ENCODE data around the gene CPO.

Gene CPO

GRCh38 chr2:206939340-206939739, at the start of gene CPO:
CPO (plus strand) TSS chr2:206939518; CDS start chr2:206939600, 82 bp downstream.
- no peak within 1 kb of the TSS for H3K27ac ChIP-seq (ENCODE audit: low read depth, low read length)
- H3K27me3 ChIP-seq (ENCODE audit: control insufficient read depth in 1 of 2, insufficient read depth in 2 of 2, low read length in 2 of 2) = no peaks in the 10 kb centered on the region
- no peak within 1 kb of the TSS for H3K4me3 ChIP-seq (ENCODE audit: low read depth in 1 of 2, low read length in 2 of 2)
- no peaks in the 10 kb centered on the region for H3K36me3 ChIP-seq (ENCODE audit: insufficient read depth, low read length)
- H3K4me1 ChIP-seq (ENCODE audit: insufficient read depth, low read length) = peaks cover 6% of the 10 kb centered on the region
- H3K9ac ChIP-seq (ENCODE audit: low read length) = no peak within 1 kb of the TSS
- no peaks in the 10 kb centered on the region for H3K9me3 ChIP-seq (ENCODE audit: low read length)

GRCh38 chr2:206890179-206890578, 49.1 kb upstream of the CPO start:
- Histone ChIP-seq H3K4me1 (ENCODE audit: insufficient read depth, low read length) (no peaks in the 10 kb centered on the region), H3K9ac (ENCODE audit: low read length) (no peak overlapping the region), H3K4me3 (ENCODE audit: low read depth in 1 of 2, low read length in 2 of 2) (no peak overlapping the region), H3K27ac (ENCODE audit: low read depth, low read length) (no peak overlapping the region), H3K27me3 (ENCODE audit: control insufficient read depth in 1 of 2, insufficient read depth in 2 of 2, low read length in 2 of 2) (no peaks in the 10 kb centered on the region), H3K36me3 (ENCODE audit: insufficient read depth, low read length) (no peaks in the 10 kb centered on the region), H3K9me3 (ENCODE audit: low read length) (no peaks in the 10 kb centered on the region)

DNA sequence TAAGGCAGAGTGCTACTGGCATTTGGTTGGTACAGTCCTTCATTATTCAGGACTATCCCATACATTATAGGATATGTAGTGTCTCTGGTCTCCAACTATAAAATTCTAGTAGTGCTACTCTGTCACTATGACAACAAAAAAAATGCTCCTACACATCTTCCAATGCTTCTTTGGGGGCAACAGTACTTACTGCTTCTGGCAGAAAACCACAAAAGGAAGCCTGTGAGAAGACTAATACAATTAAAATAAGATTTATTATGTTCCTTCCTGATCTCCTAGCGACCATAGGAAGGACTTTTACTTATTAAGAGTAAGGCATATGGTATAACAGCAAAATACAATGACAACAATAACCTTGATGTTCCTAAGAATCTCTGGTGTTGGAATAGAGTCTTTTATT, 48.4 kb upstream of the CPO start:
- Histone ChIP-seq H3K27ac (ENCODE audit: low read depth, low read length) (no peak overlapping the region), H3K4me3 (ENCODE audit: low read depth in 1 of 2, low read length in 2 of 2) (no peak overlapping the region), H3K4me1 (ENCODE audit: insufficient read depth, low read length) (no peaks in the 10 kb centered on the region), H3K36me3 (ENCODE audit: insufficient read depth, low read length) (no peaks in the 10 kb centered on the region), H3K9ac (ENCODE audit: low read length) (no peak overlapping the region), H3K27me3 (ENCODE audit: control insufficient read depth in 1 of 2, insufficient read depth in 2 of 2, low read length in 2 of 2) (no peaks in the 10 kb centered on the region), H3K9me3 (ENCODE audit: low read length) (no peaks in the 10 kb centered on the region)

DNA sequence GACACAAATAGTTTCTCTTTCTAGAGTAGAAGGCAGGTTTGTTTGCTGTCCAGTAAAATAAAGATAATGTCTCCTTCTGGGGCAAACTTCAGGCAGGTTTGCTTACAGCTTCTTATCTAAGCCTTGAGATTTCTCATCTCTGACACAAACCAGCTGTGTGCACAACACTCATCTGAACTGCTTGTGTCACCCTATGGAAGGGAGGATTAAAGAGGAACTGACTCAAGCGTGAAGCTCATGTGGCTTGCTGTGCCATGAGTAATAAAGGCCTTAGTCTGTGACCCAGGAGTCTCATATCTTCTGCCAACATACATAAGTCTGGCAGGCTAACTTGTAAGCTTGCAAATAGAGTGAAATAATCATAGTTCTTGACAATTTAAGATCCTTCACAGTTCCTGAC, 24.2 kb upstream of the CPO start:
- no peak overlapping the region for H3K4me3 ChIP-seq (ENCODE audit: low read depth in 1 of 2, low read length in 2 of 2)
- no peaks in the 10 kb centered on the region for H3K36me3 ChIP-seq (ENCODE audit: insufficient read depth, low read length)
- H3K9ac ChIP-seq (ENCODE audit: low read length) = no peak overlapping the region
- no peaks in the 10 kb centered on the region for H3K4me1 ChIP-seq (ENCODE audit: insufficient read depth, low read length)
- H3K27ac ChIP-seq (ENCODE audit: low read depth, low read length) = no peak overlapping the region
- H3K9me3 ChIP-seq (ENCODE audit: low read length) = no peaks in the 10 kb centered on the region
- H3K27me3 ChIP-seq (ENCODE audit: control insufficient read depth in 1 of 2, insufficient read depth in 2 of 2, low read length in 2 of 2) = no peaks in the 10 kb centered on the region

GRCh38 chr2:206918263-206918662, 21.1 kb upstream of the CPO start:
- no peak overlapping the region for H3K27ac ChIP-seq (ENCODE audit: low read depth, low read length)
- H3K36me3 ChIP-seq (ENCODE audit: insufficient read depth, low read length) = no peaks in the 10 kb centered on the region
- H3K9ac ChIP-seq (ENCODE audit: low read length) = no peak overlapping the region
- H3K4me3 ChIP-seq (ENCODE audit: low read depth in 1 of 2, low read length in 2 of 2) = no peak overlapping the region
- no peaks in the 10 kb centered on the region for H3K9me3 ChIP-seq (ENCODE audit: low read length)
- H3K4me1 ChIP-seq (ENCODE audit: insufficient read depth, low read length) = no peaks in the 10 kb centered on the region
- no peaks in the 10 kb centered on the region for H3K27me3 ChIP-seq (ENCODE audit: control insufficient read depth in 1 of 2, insufficient read depth in 2 of 2, low read length in 2 of 2)

DNA sequence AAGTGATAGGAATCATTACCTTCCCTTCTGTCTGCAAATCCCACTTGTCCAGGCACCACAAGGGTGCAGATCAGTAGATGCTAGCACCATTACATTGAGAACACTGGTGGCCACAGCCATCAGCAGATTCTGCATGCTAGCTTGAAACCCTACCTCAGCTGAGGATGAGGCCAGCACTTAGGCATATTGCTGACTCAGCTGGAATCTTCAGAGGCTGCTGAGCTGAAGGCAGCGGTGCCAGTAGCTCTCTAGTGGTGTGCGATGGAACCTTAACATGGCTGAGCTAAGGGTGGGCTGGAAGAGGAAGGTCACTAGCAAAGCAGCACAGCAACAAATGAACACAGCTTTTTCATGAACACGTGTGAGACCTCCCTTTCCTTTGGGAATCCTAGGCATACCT, 19.0 kb upstream of the CPO start:
- Histone ChIP-seq H3K36me3 (ENCODE audit: insufficient read depth, low read length) (no peaks in the 10 kb centered on the region), H3K9ac (ENCODE audit: low read length) (no peak overlapping the region)

GRCh38 chr2:206920951-206921350, 18.4 kb upstream of the CPO start:
- Histone ChIP-seq H3K36me3 (ENCODE audit: insufficient read depth, low read length) (no peaks in the 10 kb centered on the region), H3K9me3 (ENCODE audit: low read length) (no peaks in the 10 kb centered on the region), H3K27ac (ENCODE audit: low read depth, low read length) (no peak overlapping the region), H3K4me1 (ENCODE audit: insufficient read depth, low read length) (no peaks in the 10 kb centered on the region), H3K4me3 (ENCODE audit: low read depth in 1 of 2, low read length in 2 of 2) (no peak overlapping the region), H3K27me3 (ENCODE audit: control insufficient read depth in 1 of 2, insufficient read depth in 2 of 2, low read length in 2 of 2) (no peaks in the 10 kb centered on the region), H3K9ac (ENCODE audit: low read length) (no peak overlapping the region)

More for the DNA sequence above, 19.0 kb upstream of the CPO start:
- Histone ChIP-seq H3K9me3 (ENCODE audit: low read length) (no peaks in the 10 kb centered on the region), H3K4me1 (ENCODE audit: insufficient read depth, low read length) (no peaks in the 10 kb centered on the region), H3K4me3 (ENCODE audit: low read depth in 1 of 2, low read length in 2 of 2) (no peak overlapping the region), H3K27ac (ENCODE audit: low read depth, low read length) (no peak overlapping the region), H3K27me3 (ENCODE audit: control insufficient read depth in 1 of 2, insufficient read depth in 2 of 2, low read length in 2 of 2) (no peaks in the 10 kb centered on the region)

DNA sequence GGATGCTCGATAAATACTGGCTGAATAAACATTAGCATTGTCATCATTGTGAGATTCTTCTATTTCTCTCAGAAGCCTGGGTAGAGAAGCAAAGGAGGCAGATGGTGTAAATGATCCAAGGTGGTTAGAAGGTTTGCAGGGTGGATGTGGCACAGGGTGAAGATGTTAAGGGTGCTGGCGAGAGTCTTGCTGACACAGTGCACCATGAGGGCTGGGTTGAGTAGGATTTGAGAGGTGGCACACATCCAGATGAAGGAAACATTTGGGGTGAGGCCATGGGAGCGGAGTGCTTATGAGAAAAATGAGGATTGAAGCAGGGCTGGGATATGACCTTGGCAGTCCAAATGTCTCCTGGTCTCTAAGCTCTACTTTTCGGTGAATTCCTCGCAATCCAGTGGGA, 17.8 kb upstream of the CPO start:
- H3K4me3 ChIP-seq (ENCODE audit: low read depth in 1 of 2, low read length in 2 of 2) = no peak overlapping the region
- no peak overlapping the region for H3K27ac ChIP-seq (ENCODE audit: low read depth, low read length)

GRCh38 chr2:206935991-206936842, 3.1 kb upstream of the CPO start:
- no peaks in the 10 kb centered on the region for H3K27me3 ChIP-seq (ENCODE audit: control insufficient read depth in 1 of 2, insufficient read depth in 2 of 2, low read length in 2 of 2)
- no peaks in the 10 kb centered on the region for H3K9me3 ChIP-seq (ENCODE audit: low read length)
- no peak overlapping the region for H3K9ac ChIP-seq (ENCODE audit: low read length)
- peaks cover 6% of the 10 kb centered on the region for H3K4me1 ChIP-seq (ENCODE audit: insufficient read depth, low read length)
- H3K36me3 ChIP-seq (ENCODE audit: insufficient read depth, low read length) = no peaks in the 10 kb centered on the region
- H3K4me3 ChIP-seq (ENCODE audit: low read depth in 1 of 2, low read length in 2 of 2) = no peak overlapping the region
- no peak overlapping the region for H3K27ac ChIP-seq (ENCODE audit: low read depth, low read length)

More for the DNA sequence above, 17.8 kb upstream of the CPO start:
- no peaks in the 10 kb centered on the region for H3K36me3 ChIP-seq (ENCODE audit: insufficient read depth, low read length)
- no peaks in the 10 kb centered on the region for H3K4me1 ChIP-seq (ENCODE audit: insufficient read depth, low read length)
- no peaks in the 10 kb centered on the region for H3K9me3 ChIP-seq (ENCODE audit: low read length)
- no peaks in the 10 kb centered on the region for H3K27me3 ChIP-seq (ENCODE audit: control insufficient read depth in 1 of 2, insufficient read depth in 2 of 2, low read length in 2 of 2)
- no peak overlapping the region for H3K9ac ChIP-seq (ENCODE audit: low read length)

DNA sequence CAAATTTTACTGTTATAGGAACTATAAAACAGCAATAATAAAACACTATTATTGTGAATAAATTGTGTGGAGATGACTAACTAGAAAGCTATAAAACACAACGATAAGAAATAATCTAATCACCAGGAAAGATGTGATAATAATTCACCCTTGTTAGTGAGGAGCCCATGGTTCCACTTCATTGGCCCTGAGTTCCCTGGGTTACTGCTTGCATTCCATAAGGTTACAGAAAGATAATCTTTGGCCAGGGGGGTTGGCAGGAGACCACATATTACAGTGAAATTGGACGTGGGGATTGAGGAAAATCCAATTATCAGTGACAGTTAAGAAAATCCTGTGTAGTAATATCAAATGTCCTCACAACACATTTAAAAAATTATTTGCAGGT, 2.5 kb upstream of the CPO start:
- H3K27me3 ChIP-seq (ENCODE audit: control insufficient read depth in 1 of 2, insufficient read depth in 2 of 2, low read length in 2 of 2) = no peaks in the 10 kb centered on the region
- H3K4me1 ChIP-seq (ENCODE audit: insufficient read depth, low read length) = peaks cover 6% of the 10 kb centered on the region
- no peak overlapping the region for H3K9ac ChIP-seq (ENCODE audit: low read length)
- no peak overlapping the region for H3K27ac ChIP-seq (ENCODE audit: low read depth, low read length)
- H3K36me3 ChIP-seq (ENCODE audit: insufficient read depth, low read length) = no peaks in the 10 kb centered on the region
- no peak overlapping the region for H3K4me3 ChIP-seq (ENCODE audit: low read depth in 1 of 2, low read length in 2 of 2)
- H3K9me3 ChIP-seq (ENCODE audit: low read length) = no peaks in the 10 kb centered on the region

DNA sequence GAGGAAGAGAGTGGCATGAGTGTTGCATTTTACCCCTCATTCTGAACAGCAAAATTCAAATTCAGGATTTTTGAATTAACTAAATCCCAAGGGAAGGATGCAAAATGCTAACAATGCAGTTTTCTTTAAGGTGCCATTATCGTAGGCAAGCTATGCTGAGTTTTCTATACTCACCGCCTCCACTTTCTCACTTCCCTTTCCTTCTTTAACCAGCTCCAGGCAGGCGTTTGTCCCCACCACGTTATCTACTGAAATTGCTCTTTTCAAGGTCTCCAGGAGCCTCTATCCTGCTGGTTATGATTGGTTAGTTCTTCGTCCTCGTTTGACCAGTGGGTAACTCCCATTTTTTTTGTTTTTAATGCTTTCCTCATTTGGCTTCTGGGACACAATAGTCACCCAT, 1.8 kb upstream of the CPO start:
- Histone ChIP-seq H3K27me3 (ENCODE audit: control insufficient read depth in 1 of 2, insufficient read depth in 2 of 2, low read length in 2 of 2) (no peaks in the 10 kb centered on the region), H3K9ac (ENCODE audit: low read length) (no peak overlapping the region), H3K4me1 (ENCODE audit: insufficient read depth, low read length) (peaks cover 6% of the 10 kb centered on the region), H3K36me3 (ENCODE audit: insufficient read depth, low read length) (no peaks in the 10 kb centered on the region), H3K4me3 (ENCODE audit: low read depth in 1 of 2, low read length in 2 of 2) (no peak overlapping the region), H3K27ac (ENCODE audit: low read depth, low read length) (no peak overlapping the region), H3K9me3 (ENCODE audit: low read length) (no peaks in the 10 kb centered on the region)

GRCh38 chr2:206940546-206940945, 1.2 kb downstream of the CPO start:
- H3K36me3 ChIP-seq (ENCODE audit: insufficient read depth, low read length) = no peaks in the 10 kb centered on the region
- no peaks in the 10 kb centered on the region for H3K27me3 ChIP-seq (ENCODE audit: control insufficient read depth in 1 of 2, insufficient read depth in 2 of 2, low read length in 2 of 2)
- no peak overlapping the region for H3K9ac ChIP-seq (ENCODE audit: low read length)
- H3K27ac ChIP-seq (ENCODE audit: low read depth, low read length) = no peak overlapping the region
- no peak overlapping the region for H3K4me3 ChIP-seq (ENCODE audit: low read depth in 1 of 2, low read length in 2 of 2)
- H3K4me1 ChIP-seq (ENCODE audit: insufficient read depth, low read length) = peaks cover 6% of the 10 kb centered on the region
- no peaks in the 10 kb centered on the region for H3K9me3 ChIP-seq (ENCODE audit: low read length)
